ENCODE data around the gene CTNND2.
"Not testable (repeated sequence)": the region's sequence is repeated elsewhere in the genome, so short reads cannot be mapped to it uniquely, and the experiment has no call there.

The CTNND2 gene

DNA sequence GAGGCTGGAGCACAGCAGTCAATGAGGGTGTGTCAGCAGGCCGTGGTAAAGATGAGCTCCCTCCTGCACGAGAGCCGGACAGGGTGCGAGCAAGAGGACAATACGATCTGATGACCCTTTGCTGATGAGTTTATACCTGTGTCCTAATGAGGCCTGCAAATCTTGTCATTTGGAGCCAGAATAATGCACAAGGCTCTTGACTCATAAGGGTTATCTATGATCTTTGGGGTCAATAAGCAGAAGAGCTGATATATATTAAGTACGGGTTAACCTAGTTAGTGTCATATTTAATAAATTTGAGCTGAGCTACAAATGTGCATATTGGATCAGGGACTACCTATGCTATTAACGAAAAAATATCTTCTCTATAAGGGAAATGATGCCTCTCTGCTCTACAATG, 46.9 kb downstream of the CTNND2 start:
- no peak for DNase-seq (ENCODE audit: low spot score)

DNA sequence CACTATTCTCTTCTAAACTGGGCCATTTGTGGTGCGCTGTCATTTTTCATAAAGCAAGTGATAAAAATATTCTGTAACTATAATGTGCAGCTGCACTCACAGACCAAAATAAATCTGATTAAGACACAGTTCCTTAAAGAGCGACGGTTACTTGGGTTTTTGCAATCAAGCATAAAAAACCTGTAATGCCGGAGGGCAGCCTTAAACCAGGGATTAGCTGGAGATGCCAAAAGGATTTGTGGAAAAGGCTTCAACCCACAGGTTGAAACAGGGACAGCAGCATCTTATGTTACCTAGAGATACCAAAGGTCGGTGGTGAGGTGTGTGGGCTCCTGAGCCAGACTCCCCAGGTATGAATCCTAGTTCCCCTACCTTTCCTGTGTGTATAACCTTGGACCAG, 49.3 kb downstream of the CTNND2 start:
- DNase-seq (ENCODE audit: low spot score), result no peak

DNA sequence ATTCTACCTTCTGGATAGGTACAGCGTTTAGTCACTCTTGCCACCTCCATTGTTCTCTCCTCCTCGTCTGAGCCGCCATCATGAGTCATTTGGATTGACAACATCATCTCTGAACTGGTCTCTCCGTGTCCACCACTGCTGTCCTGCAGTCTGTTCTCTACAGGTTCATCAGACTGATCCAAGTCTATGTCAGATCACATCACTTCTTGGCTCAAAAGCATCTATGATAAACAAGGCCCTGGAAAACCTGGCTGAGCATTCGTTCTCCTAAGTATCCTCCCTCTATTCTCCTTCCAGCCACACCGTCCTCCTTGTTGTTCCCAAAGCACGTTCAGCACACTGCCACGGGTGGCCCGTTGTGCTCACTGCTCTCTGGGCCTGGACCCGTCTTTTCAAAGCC, 50.5 kb downstream of the CTNND2 start:
- no peak for DNase-seq (ENCODE audit: low spot score)

DNA sequence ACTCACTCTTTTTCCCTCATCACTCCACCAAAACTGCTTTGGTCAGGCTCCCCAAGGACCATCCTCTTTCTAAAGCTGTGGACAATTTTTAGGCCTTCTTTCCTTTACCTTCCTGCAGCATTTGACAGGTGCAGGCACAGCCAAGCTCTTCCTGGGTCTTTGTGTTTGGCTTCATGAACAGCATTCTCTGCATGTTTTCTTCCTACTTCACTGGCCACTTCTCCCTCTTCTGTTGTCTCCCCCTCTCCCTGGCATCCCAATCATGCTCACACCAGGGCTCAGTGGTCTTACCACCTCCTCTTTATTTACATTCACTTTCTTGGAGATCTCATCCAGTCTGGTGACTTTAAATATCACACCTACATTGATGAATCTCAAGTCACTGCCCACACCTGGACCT, 51.1 kb downstream of the CTNND2 start:
- no peak for DNase-seq (ENCODE audit: low spot score)

DNA sequence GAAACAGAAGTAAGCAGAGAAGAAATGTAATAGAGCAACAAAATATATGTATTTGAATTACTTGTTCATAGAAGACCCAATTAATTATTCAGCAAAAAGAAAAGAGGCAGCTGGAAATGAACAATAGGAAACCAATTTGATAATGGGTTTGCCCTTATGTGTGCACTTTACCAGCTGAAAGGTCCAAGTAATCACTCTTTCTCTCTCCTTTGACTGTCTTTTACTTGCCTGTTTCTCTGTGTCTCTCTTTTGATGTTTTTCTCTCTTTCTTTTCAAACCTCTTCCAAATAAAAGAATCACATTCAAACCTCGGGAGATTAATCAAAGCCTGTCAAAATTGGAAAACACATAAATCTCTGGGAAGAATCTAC, 51.5 kb downstream of the CTNND2 start:
- no peak for DNase-seq (ENCODE audit: low spot score)

DNA sequence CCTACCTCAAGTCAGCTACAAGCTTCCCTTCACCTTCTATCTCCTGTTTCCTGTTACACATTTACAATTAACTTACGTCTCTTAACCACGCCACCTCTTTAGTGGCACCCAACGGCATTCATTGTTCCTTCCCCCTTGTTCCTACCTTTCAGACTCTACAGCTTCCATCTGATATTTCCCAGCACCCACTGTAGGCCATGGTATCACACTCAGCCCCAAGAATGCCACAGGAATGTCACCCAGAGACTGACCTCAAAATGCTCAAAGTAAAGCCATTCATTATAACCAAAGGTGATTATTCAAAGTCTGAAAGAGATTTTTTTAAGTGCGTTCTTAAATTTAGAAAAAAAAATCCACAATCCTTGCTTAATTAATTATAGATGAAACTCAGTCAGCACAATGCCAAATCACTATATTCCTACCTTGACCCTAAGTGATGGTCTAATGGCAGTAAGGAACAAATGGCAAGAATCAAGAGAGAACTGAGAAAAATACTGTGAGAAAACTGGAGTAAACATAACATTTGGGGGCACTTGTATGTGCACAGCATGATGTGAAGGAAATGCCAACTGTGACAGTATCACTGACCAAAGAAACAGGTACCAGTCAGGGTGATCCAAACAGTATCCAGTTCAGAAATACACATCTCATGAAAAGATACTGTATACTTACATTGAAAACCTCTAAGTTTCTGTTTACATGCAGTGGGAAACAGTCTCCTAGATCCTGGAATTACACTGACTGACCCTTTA, 52.1 kb downstream of the CTNND2 start:
- DNase-seq (ENCODE audit: low spot score), result no peak

DNA sequence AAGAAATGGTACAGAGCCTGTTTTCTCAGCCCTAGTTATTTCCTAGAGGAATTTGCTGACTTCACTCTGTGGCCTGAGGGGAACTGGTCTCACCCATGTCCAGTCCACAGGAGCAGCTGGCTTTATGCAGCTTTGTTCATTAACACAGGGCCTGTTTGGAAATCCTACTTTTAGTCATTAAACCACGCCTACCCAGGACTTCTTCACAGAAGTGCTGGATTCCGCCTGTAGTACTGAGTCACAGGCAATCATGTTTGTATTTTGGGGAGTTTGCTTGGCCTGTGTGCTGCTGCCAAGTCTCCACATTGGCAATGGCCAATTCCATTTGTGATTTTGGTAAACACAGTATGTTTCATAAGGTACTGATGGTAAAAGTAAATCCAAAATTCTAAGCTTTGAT, 52.8 kb downstream of the CTNND2 start:
- no peak for DNase-seq (ENCODE audit: low spot score)

DNA sequence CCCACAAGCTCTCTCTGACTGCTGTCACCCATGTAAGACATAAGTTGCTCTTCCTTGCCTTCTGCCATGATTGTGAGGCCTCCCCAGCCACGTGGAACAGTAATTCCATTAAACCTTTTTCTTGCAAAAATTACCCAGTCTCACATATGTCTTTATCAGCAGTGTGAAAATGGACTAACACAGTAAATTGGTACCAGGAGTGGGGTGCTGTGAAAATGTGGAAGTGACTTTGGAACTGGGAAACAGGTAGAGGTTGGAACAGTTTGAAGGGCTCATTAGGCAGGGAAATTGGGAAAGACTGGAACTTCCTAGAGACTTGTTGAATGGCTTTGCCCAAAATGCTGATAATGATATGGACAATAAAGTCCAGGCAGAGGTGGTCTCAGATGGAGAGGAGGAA, 75.7 kb downstream of the CTNND2 start:
- not testable (repeated sequence) for DNase-seq (ENCODE audit: low spot score)

DNA sequence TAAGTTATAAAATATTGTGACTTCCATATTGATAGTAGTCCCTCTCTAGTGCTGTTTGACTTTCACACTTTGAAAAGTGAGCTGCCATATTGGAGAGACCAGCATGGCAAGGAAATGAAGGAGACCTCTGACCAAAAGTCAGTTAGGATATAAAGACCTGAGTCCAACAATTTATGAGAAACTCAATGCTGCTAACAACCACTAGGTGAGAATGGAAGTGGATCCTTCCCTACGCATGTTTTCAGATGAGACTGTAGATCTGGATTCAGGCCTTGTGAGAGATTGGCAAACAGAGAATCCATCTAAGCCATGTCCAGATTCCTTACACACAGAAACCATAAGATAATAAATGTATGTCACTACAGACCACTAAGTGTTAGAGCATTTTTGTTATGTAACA, 81.6 kb downstream of the CTNND2 start:
- DNase-seq (ENCODE audit: low spot score), result no peak

DNA sequence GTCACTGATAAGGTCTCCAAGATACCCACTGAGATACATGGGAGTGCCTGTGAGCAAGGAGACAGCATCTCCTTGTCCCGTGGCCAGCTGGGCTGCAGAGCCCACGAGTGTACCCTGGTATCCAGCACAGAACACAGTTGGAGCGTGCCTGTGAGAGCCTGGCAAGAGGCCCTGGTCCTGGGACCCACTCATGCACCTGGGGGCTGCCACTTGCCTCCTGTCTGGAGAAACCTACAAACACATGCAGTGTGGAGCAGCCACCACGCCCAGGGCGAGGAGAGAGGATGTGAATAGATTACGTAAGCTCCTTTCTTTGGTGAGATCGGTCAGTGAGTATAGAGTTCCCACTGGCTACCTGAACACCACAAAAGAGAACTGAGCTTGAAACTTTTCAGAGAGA, 88.3 kb downstream of the CTNND2 start:
- no peak for DNase-seq (ENCODE audit: low spot score)

DNA sequence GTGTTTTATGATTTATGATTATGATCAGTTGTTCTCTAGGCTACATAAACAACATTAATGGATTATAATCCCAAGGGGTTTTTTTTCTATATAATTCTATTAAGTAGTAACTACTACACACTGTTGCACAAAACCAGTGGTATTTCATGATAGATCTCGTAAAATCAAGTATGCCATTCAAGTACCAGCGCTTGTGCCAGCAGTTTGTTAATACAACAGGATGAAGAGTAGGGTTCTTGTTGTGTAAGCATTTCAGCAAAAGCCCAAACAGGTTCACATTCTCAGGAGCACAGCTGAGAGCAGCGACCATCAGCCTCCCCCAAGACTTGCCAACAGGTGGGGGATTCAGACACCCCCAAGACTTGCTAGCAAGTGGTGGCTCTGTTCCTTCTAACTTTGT, 88.8 kb downstream of the CTNND2 start:
- no peak for DNase-seq (ENCODE audit: low spot score)

DNA sequence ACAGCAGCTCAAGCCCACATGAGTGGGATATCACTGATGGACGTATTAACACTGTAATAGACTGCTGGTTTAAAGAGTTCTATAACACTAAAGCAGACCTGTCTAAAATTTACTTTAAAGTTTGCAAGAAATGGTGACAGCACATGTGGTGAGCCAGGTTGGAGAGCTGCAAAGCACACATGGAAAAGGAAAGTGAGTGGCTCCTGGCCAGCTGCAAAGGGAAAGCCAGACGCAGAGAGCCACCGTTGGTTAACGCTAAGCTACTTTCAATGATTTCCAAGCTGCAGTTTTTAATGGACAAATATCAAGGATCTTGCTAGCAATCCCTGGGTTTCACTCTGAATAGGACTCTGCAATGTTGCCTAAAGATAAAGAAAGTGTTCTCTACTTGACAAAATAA, 89.9 kb downstream of the CTNND2 start:
- DNase-seq (ENCODE audit: low spot score), result no peak

DNA sequence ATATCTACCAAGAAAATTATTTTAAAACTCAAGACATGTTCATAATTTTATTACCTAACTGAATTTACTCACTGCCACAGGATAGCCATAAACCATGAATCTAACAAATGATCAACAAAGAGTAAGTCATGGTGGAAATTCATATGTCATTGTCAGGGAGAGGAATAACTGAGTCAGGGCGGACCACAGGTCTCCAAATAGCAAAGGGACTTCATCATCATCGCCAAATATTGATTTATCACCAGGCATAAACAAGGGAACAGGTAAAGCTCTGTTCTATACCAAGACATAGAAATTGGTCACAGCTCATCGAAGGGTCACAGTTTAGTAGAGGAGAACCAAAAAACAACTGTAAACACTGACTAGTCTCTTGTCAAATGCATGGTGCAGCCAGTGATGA, 94.8 kb downstream of the CTNND2 start:
- DNase-seq (ENCODE audit: low spot score), result no peak

DNA sequence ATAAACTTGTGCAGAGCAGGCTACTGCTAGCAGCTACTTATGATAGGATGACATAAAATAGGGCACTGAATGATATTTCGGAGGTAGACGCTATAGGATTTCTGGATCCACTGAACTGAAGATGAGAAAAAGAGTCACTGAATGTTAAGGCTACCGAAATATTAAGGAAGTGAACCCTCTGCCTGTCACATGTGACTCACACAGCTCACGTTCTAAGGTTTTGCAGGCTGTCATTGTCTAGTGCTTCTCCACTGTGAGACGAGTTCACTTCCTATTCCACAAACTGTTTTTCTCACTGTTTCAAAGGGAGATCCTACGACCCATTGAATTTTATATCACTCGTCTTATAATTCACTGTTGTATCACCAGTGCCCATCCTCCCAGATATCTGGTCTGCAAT, 100.8 kb downstream of the CTNND2 start:
- DNase-seq (ENCODE audit: low spot score), result no peak

DNA sequence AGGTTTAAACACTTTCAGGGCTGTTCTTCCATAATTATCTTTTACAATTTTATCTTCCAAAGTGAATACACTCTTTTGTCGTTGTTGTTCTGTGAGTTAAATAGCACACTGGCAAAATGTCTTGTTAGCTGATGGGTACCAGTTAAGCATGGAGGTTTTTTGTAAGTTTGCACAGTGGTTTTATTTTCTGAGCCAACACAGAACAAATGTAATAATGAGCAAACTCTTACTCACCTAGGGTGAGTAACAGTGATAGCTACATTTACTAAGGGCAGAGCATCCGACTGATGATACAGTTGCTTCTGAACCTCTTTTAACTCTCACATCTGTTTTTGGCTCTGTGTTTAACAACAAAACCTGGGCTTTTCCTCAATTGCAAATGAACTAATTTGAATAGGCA, 103.2 kb downstream of the CTNND2 start:
- DNase-seq (ENCODE audit: low spot score), result no peak

DNA sequence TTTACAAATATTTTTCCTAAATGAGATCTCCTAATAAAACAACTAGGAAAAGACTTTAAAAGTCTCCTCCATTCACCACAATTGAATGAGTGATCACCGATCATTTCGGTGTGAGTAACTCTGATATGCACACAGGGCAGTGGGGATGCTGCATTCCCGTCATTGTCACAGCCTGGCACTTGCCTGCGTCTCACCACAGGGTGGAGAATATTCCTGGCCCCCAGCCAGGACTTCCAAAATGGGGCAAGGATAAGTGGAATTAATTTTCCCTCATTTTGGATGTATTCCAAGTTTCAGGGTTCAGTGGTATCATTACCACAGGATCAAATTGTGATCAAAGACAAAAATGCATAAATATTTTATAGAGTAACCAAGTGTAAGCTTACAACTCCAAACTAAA, 107.1 kb downstream of the CTNND2 start:
- no peak for DNase-seq (ENCODE audit: low spot score)

DNA sequence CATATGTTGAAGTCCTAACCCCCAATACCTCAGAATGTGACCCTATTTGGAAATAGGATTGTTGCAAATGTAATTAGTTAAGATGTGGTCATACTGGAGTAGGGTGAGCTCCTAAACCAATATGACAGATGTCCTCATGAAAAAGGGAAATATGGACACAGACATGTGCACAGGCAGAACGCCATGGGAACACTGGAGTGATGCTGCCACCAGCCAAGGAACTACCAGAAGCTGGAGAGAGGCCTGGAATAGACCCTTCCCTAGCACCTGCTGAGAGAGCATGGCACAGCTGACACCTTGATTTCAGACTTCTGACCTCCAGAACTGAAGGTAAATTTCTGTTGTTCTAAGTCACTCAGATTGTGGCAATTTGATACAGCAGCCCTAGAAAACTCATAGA, 110.8 kb downstream of the CTNND2 start:
- no peak for DNase-seq (ENCODE audit: low spot score)

DNA sequence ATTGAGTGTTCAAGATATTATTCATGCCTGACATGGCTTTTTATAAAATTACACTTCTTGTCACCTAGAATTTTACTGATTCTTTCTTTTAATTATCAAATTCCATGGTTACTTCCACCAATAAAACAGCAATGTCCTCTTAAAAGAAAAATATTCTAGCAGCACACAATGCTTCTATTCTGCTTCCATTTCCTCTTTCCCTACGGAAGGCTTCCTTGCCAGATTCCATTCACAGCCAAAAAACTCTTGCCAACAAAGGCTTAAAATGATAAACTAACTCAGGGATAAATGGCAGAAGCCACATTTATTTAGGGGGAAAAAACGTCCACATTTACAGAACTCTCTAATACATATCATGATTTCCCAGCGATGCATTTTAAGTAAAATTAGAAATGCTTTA, 111.6 kb downstream of the CTNND2 start:
- no peak for DNase-seq (ENCODE audit: low spot score)

DNA sequence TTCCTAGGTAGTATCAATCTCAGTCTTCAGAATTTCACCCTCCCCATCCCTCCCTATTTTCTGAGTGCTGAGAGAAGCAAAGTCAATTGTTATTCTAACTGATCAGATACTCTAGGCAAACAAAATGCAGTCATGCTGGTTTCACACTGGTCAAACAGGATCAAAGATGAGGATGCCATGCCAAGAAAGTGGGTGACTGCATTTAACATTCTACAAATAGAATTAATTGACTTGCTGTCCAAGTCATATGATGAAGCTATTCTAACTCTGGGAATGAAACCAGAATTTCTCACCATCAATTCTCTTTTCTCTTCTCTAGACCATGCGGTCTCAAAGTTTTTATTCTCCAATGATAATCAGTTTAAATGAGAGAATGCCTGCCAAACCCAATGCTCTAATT, 112.5 kb downstream of the CTNND2 start:
- DNase-seq (ENCODE audit: low spot score), result no peak

DNA sequence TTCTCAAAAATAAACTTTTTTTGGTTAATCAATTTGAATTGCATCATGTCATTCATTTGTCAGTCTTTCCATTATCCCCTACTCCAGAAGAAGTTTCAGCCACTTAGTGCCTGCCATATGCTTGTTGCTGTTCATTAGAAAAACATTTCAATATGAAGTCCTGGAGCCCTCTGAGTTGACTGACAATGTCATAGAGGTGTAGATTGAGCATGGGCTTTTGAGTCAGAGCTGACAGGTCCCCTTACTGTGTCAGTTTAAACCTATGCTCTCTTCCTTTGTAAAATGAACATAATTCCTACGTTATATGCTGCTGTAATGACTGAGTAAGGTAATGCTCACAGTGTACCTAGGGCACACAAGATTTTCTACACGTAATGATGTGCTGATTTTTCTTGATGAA, 114.0 kb downstream of the CTNND2 start:
- no peak for DNase-seq (ENCODE audit: low spot score)

DNA sequence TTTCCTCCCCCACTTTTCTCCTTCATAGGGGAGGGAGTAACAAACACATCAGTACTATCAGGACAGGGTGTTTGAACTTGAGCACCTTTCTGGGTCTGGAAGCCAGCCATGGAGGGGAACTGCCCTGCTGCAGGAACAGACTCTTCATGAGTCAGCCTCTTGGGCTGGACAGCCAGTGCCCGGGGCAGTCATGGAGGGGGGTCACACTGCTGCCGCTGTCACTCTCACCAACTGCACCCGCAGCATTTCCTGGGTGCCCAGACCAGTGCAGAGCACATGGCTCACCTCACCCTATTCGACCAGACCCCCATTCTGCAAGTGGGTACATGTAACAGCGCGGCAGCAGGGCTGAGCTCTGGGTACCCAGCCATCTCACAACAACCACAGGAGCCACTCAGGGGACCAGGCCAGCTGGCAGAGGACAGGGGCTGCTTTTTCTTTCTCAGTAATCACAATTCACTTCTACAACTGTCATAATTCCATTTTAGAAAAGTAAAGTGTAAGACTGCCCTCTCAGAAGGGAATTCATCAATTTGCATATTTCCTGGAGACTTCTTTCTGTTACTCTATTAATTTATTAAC, 118.4 kb downstream of the CTNND2 start:
- no peak for DNase-seq (ENCODE audit: low spot score)

DNA sequence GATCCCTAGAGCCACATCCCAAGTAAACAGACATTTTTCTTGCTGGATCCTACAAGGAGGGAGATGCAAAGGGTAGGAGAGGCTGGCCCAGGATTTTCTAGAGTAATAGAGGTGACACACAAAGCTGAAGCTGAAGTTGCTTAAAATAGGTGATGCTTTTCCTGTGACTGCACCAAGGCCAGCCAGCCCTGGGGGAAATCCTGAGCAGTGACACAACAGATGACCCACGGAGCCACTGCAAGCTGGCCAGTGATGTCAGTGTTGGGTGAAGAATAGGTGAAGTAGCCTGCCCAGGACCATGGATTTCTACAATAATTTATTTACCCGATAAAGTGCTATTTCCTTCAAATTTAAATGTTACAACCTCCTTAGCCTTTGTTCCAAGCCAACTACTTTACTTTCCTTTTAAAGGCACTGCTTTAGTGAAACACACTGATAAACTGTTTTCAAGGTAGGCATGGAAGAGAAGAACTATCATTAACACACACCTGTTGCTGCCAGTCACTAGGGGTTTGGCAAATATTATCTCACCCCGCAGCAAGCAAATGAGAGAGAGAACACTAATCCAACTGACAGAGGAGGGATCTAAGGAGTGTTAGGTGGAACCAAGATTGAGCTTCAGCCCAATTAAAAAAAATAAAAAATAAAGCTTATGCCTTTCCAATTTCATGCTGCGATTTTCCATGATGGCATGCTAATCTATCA, 123.5 kb downstream of the CTNND2 start:
- no peak for DNase-seq (ENCODE audit: low spot score)

DNA sequence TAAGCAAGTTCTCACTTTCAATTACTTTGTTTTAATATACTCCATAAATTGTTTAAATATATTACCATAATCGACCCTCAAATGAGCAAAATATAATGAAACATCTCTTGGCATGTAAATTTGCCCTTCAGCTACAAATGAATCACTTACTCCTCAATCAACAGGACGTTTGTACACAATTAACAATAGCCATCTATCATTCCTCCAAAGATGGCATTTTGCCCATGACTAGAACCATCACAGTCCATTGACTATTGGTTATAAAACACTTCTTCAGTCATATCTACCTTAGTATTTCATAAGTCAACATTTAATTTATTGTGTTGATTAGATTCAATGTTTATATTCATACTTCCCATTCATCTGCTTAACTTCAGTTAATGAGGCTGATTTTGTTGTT, 127.2 kb downstream of the CTNND2 start:
- no peak for DNase-seq (ENCODE audit: low spot score)

DNA sequence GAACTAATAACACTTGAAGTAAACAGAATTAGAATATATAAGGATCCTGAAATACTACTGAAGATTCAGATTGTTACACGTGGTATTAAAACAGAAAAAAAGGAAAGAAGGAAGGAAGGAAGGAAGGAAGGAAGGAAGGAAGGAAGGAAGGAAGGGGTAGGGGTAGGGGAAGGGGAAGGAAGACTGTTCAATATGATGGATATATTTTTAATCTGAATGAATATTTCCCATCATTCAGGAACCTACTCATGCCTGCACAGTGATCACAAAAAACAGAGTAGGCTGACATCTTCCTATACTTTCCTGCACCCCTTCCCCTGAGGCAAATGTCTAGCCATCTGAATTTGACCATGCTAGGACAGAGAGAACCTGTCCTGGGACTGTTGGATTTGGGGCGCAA, 133.9 kb downstream of the CTNND2 start:
- DNase-seq (ENCODE audit: low spot score), result no peak

Data from germinal center (tissue), 1 donor.